ENCODE measurements around the gene ZNF148.
"Not testable (repeated sequence)": the region's sequence is repeated elsewhere in the genome, so short reads cannot be mapped to it uniquely, and the experiment has no call there.

The ZNF148 gene

GRCh38 chr3:125374501-125374995 lies 577 bp downstream of the ZNF148 start:
- DNase-seq (ENCODE audit: low read depth) = peak; percentile 32

- no peak for DNase-seq (ENCODE audit: low read depth)
These were observed 7.5 kb downstream of the ZNF148 start for GRCh38 chr3:125367403-125368230.

GRCh38 chr3:125366132-125366531 lies 9.0 kb downstream of the ZNF148 start:
- no peak for DNase-seq (ENCODE audit: low read depth)

- DNase-seq (ENCODE audit: low read depth) = no peak
These were observed 15.4 kb downstream of the ZNF148 start for GRCh38 chr3:125359700-125360099.

DNA sequence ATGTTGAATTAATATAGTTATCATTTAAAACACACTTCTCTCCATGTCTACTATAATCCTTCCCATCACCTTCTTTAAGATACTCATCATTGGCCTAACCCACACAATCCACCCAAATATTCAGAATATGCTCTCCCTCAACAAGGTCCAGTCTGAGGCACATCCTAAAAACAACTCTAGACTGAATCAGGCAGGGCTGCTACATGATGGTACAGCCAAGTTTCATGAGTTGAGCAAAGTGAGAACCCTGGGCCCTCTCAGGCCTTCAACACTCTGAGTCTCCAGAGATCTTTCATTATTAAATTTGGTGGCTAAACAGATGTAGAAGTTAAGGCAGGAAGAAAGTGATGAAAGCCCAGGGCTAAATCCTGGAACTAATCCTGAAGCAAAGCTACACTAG lies 16.2 kb downstream of the ZNF148 start:
- no peak for DNase-seq (ENCODE audit: low read depth)

- DNase-seq (ENCODE audit: low read depth) = no peak
These were observed 17.3 kb downstream of the ZNF148 start for GRCh38 chr3:125357837-125358236.

DNA sequence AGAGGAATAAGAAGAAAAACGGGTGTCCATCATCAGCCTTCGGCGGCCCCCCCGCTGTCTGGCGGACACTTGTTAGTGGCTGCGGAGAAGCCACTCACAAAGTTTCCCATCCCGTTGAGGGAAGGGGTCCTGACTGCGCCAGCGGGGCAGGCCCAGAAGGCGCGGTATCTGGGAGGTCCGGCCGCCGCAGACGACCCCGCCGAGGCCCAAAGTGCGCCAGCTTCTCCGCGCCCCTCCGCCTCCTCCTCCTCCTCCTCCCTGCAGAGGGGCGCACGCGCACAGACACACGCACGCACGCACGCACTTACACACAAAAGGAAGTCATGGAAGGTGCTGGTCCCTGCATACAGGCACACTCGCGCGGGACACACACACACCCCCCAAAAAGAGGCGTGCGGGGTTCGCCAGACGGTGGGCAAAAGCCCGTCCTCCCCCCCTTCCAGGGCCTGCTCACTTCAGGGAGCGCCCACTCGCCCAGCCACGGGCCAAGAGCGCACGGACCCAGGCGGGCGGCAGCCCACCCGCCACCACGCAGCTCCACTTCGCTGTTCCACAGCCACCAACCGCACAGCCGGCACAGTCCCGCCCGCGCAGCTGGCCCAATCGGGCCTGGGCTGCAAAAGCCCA lies 18.0 kb downstream of the ZNF148 start:
- DNase-seq (ENCODE audit: low read depth) = peak; percentile 14

GRCh38 chr3:125356140-125357026 lies 18.7 kb downstream of the ZNF148 start:
- DNase-seq (ENCODE audit: low read depth) = no peak

DNA sequence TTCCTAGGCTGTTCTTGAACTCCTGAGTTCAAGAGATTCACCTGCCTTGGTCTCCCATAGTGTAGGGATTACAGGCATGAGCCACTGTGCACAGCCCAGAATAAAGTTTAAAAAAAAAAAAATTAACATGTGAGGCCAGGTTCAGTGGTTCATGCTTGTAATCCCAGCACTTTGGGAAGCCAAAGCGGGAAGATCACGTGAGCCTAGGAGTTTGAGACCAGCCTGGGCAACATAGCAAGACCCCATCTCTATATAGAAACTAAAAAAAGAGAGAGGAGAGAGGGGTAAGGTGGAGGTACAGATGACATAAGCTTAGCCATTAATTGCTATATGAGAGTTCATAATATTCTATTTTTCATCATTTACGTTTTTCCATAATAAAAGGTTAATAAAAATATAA lies 21.5 kb downstream of the ZNF148 start:
- DNase-seq (ENCODE audit: low read depth) = no peak

DNA sequence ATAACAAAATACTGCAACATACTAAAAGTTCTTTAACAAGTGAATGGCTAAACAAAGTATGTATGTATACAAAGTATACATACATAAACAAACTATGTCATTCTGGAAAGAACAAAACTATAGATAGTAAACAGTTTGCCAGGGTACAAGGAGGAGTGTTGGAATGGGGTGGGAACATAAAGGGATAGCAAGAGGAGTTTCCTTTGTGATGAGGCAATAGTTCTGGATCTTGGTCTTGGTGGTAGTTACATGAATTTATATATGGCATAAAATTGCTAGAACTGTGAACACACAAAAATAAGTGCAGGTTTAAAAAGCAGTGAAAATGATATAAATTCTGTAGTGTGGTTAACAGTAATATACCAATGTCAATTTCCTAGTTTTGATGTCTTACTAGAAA lies 22.0 kb downstream of the ZNF148 start:
- no peak for DNase-seq (ENCODE audit: low read depth)

- DNase-seq (ENCODE audit: low read depth) = no peak
These were observed 23.2 kb downstream of the ZNF148 start for GRCh38 chr3:125351814-125352456.

DNA sequence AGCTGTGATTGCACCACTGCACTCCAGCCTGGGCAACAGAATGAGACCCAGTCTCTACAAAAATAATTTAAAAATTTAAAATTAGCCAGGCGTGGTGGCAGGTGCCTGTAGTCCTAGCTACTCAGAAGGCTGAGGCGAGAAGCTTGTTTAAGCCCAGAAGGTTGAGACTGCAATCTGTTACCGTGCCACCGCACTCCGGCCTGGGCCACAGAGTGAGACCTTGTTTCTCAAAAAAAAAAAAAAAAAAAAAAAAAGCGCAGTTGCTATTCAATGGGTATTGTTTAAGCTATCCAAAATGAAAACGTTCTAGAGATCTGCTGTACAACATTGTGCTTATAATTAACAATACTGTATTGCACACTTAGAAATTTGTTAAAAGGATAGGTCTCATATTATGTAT lies 24.0 kb downstream of the ZNF148 start:
- no peak for DNase-seq (ENCODE audit: low read depth)

DNA sequence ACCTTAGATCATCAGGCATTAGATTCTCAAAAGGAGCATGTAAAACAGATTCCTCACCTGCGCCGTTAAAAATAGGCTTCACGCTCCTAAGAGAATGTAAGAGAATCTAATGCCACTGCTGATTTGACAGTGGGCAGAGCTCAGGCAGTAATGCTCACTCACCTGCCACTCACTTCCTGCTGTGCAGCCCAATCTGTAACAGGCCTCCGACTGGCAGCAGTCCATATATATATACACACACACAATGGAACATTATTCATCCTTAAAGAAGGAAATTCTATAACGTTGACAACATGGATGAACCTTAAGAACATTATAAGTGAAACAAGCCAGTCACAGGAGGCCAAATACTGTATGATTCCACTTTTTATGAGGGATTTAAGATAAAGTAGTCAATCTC lies 24.5 kb downstream of the ZNF148 start:
- no peak for DNase-seq (ENCODE audit: low read depth)

DNA sequence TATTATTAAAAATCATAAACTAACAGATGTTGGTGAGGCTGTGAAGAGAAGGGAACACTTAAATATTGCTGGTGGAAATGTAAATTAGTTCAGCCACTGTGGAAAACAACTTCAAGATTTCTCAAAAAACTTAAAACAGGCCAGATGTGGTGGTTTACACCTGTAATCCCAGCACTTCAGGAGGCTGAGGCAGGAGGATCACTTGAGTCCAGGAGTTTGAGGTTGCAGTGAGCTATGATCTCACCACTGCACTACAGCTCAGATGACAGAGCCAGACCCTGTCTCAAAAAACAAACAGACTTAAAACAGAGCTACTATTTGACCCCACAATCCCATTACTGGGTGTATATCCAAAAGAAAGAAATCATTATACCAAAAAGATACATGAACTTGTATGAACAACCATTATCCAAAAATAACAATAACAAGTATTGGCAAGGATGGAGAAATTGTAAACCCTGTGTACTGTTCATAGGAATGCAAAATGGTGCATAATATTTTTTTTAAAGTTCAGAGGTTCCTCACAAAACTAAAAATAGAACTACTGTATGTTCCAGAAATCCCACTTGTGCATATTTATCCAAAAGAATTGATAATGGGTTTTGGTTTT lies 25.5 kb downstream of the ZNF148 start:
- no peak for DNase-seq (ENCODE audit: low read depth)

- no peak for DNase-seq (ENCODE audit: low read depth)
These were observed 26.1 kb downstream of the ZNF148 start for GRCh38 chr3:125349055-125349454.

DNA sequence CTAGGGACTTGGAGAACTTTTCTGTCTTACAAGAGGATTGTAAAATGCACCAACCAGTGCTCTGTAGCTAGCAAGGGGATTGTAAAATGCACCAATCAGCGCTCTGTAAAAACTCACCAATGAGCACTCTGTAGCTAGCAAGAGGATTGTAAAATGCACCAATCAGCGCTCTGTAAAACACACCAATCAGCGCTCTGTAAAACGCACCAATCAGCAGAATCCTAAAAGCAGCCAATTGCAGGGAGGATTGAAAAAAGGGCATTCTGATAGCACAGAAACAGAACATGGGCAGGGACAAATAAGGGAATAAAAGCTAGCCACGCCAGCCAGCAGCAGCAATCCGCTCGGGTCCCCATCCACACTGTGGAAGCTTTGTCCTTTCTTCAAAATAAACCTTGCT lies 31.8 kb downstream of the ZNF148 start:
- DNase-seq (ENCODE audit: low read depth) = not testable (repeated sequence)

GRCh38 chr3:125340121-125340520 lies 35.0 kb downstream of the ZNF148 start:
- no peak for DNase-seq (ENCODE audit: low read depth)

GRCh38 chr3:125337506-125337905 lies 37.6 kb downstream of the ZNF148 start:
- no peak for DNase-seq (ENCODE audit: low read depth)

- DNase-seq (ENCODE audit: low read depth) = no peak
These were observed 40.2 kb downstream of the ZNF148 start for GRCh38 chr3:125334675-125335560.

DNA sequence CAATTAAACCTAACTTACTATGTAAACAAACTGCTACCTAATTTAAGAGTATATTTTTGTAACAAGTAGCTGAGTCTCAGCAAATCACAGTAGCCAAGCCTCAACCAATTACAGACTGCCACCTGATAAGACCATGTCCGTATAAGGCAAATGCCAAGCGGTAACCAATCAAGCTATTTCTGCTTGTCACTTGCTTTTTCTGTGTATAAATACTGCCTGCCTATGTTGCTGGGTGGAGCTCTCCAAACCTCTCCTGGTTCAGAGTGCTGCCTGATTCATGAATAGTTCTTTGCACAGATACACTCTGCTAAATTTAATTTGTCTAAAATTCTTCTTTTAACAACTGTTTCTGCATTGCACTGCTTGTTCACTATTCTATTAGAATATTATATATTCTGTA lies 42.6 kb downstream of the ZNF148 start:
- no peak for DNase-seq (ENCODE audit: low read depth)

- no peak for DNase-seq (ENCODE audit: low read depth)
These were observed 43.9 kb downstream of the ZNF148 start for GRCh38 chr3:125331243-125331642.

Data from T-helper 22 cell (primary cell).